Large intestine (tissue), 3 donors: ENCODE results near the gene PON3. TPM values are rescaled to one million over a fixed set of nuclear protein-coding genes. Genes with fewer than 3 reads are reported as not detected.

ENCODE experiments used
- DNase-seq, 2 donors: peaks; one replicate each; pipeline versions ENCODE4 v3.0.0 to v3.0.0-alpha.2; 2013
- H3K27ac ChIP-seq: one replicate; pipeline ENCODE4 v1.5.1; 2013; ENCODE audit warnings: low read length
- H3K27me3 ChIP-seq: 2 replicates; pipeline ENCODE4 v1.6.1; 2013; ENCODE audit warnings: low read length; ENCODE audit not compliant: control insufficient read depth, insufficient read depth
- H3K36me3 ChIP-seq: 2 replicates; pipeline ENCODE4 v1.6.1; 2013; ENCODE audit warnings: low read length; ENCODE audit not compliant: control insufficient read depth, insufficient read depth
- H3K4me1 ChIP-seq: one replicate; pipeline ENCODE4 v1.6.1; 2013; ENCODE audit warnings: low read length; ENCODE audit not compliant: control insufficient read depth, insufficient read depth
- H3K4me3 ChIP-seq: one replicate; pipeline ENCODE4 v1.5.1; 2013; ENCODE audit warnings: low read length
- H3K9me3 ChIP-seq: one replicate; pipeline ENCODE4 v1.6.1; 2013; ENCODE audit warnings: mild to moderate bottlenecking, low read depth, low read length, moderate library complexity; ENCODE audit not compliant: control insufficient read depth
- WGBS: methylation state at CpG from one replicate; pipeline ENCODE4 v1.1.5; 2013; ENCODE audit warnings: low lambda C conversion rate; ENCODE audit not compliant: insufficient coverage; 5-methylcytosine and 5-hydroxymethylcytosine counted together
- polyA plus RNA-seq: library from polyadenylated mRNA; unstranded; fragments of 120-200 nt; gene quantifications from one replicate; pipeline ENCODE4 v1.2.1, GENCODE V29; 2013

The PON3 gene
- polyA plus RNA-seq, 1 donor, result 10.6 TPM

GRCh38 chr7:95412075-95412474 lies 15.9 kb upstream of the PON3 start:
- no peak overlapping the region for H3K27ac ChIP-seq
- H3K4me3 ChIP-seq, result no peak overlapping the region
- H3K27me3 ChIP-seq, result no peaks in the 10 kb centered on the region
- no peaks in the 10 kb centered on the region for H3K4me1 ChIP-seq
- 93% methylated on average over 2 of the region's 4 CpGs for WGBS
- no peak for DNase-seq
- peaks cover 42% of the 10 kb centered on the region for H3K36me3 ChIP-seq
- H3K9me3 ChIP-seq, result no peaks in the 10 kb centered on the region

DNA sequence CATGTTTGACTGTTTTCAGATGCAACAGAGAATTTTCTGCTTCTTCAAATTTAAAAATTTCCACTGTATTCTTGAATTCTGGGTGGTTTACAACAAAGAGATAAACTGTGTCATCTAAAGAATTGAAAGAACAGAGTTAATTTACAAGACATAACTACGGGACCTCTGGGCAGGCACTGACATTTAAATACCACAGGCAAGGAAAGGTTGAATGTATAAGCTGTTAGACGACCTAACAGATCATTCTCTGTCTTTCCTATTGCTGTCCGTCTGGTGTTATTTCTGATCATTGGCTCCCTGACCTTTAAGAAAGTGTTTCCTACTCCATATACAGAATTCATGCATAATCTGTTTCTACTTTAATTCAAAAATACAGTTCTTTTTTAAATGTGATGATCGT lies 15.5 kb upstream of the PON3 start:
- 81% methylated on average over 3 of the region's 4 CpGs for WGBS
- Histone ChIP-seq H3K36me3 (peaks cover 41% of the 10 kb centered on the region), H3K27me3 (no peaks in the 10 kb centered on the region), H3K9me3 (no peaks in the 10 kb centered on the region), H3K27ac (no peak overlapping the region), H3K4me1 (no peaks in the 10 kb centered on the region), H3K4me3 (no peak overlapping the region)
- DNase-seq, result no peak

DNA sequence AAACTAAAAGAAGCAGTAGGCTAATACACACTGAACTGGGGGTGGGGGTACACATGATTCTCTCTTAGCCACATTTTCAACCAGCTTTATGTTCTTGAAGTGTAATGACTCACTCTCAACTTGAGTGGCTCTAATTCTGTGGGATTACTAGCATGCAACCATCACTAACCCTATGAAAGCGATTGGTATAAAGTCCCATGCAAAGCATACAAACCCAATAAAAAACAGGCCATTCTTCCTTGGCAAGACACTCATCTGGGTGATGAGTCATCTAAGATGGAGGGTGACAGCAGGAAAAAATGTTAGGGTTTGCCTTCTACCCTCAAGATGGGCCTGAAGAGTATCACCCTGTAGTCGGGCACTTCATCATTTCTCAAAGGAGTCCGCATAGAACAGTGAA lies 14.9 kb upstream of the PON3 start:
- DNase-seq, result no peak
- no CpG with 5 or more reads among the region's 3 CpGs for WGBS
- peaks cover 42% of the 10 kb centered on the region for H3K36me3 ChIP-seq

GRCh38 chr7:95407751-95408150 lies 11.6 kb upstream of the PON3 start:
- H3K4me1 ChIP-seq, result no peaks in the 10 kb centered on the region
- H3K9me3 ChIP-seq, result no peaks in the 10 kb centered on the region
- no peaks in the 10 kb centered on the region for H3K27me3 ChIP-seq
- no peak overlapping the region for H3K27ac ChIP-seq
- 40% methylated on average over 1 of the region's 2 CpGs for WGBS
- H3K36me3 ChIP-seq, result peaks cover 47% of the 10 kb centered on the region
- peak in 1 of 2 donors; percentile 36 for DNase-seq
- no peak overlapping the region for H3K4me3 ChIP-seq

More for the DNA sequence above, 14.9 kb upstream of the PON3 start:
- H3K4me1 ChIP-seq, result no peaks in the 10 kb centered on the region
- H3K27ac ChIP-seq, result no peak overlapping the region
- H3K4me3 ChIP-seq, result no peak overlapping the region
- no peaks in the 10 kb centered on the region for H3K27me3 ChIP-seq
- H3K9me3 ChIP-seq, result no peaks in the 10 kb centered on the region

DNA sequence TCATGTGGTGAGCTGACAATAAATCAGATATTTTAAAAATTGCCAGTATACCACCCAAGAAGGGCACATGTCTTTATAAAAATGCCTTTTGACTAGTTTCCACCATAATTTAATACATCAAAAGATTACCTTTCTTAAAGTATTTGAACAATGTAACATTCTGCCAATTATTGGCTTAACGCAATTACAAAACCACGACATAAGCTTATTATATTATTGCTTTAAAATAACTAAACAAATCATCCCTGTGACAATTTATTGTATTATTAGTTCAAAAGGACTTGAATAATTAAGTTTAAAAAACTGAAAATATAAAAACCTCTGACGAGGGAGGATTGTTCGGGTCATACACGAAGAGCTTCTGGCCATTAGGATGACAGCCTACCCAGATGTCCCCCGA lies 9.6 kb upstream of the PON3 start:
- no peaks in the 10 kb centered on the region for H3K9me3 ChIP-seq
- H3K36me3 ChIP-seq, result peaks cover 33% of the 10 kb centered on the region
- no peak overlapping the region for H3K4me3 ChIP-seq
- no peaks in the 10 kb centered on the region for H3K27me3 ChIP-seq
- no peak overlapping the region for H3K27ac ChIP-seq
- no peaks in the 10 kb centered on the region for H3K4me1 ChIP-seq
- WGBS, result 97% methylated on average over 5 of the region's 6 CpGs
- no peak for DNase-seq

GRCh38 chr7:95405208-95405607 lies 9.0 kb upstream of the PON3 start:
- H3K9me3 ChIP-seq, result no peaks in the 10 kb centered on the region
- no CpG with 5 or more reads among the region's 3 CpGs for WGBS
- no peak for DNase-seq
- no peaks in the 10 kb centered on the region for H3K27me3 ChIP-seq
- H3K36me3 ChIP-seq, result peaks cover 29% of the 10 kb centered on the region
- H3K4me3 ChIP-seq, result no peak overlapping the region
- H3K4me1 ChIP-seq, result no peaks in the 10 kb centered on the region
- no peak overlapping the region for H3K27ac ChIP-seq

GRCh38 chr7:95404316-95404865 lies 8.2 kb upstream of the PON3 start:
- no peaks in the 10 kb centered on the region for H3K9me3 ChIP-seq
- WGBS, result no CpG with 5 or more reads among the region's 4 CpGs
- H3K4me1 ChIP-seq, result no peaks in the 10 kb centered on the region
- no peak overlapping the region for H3K27ac ChIP-seq
- no peak overlapping the region for H3K4me3 ChIP-seq
- no peaks in the 10 kb centered on the region for H3K27me3 ChIP-seq
- peaks cover 23% of the 10 kb centered on the region for H3K36me3 ChIP-seq
- DNase-seq, result no peak

DNA sequence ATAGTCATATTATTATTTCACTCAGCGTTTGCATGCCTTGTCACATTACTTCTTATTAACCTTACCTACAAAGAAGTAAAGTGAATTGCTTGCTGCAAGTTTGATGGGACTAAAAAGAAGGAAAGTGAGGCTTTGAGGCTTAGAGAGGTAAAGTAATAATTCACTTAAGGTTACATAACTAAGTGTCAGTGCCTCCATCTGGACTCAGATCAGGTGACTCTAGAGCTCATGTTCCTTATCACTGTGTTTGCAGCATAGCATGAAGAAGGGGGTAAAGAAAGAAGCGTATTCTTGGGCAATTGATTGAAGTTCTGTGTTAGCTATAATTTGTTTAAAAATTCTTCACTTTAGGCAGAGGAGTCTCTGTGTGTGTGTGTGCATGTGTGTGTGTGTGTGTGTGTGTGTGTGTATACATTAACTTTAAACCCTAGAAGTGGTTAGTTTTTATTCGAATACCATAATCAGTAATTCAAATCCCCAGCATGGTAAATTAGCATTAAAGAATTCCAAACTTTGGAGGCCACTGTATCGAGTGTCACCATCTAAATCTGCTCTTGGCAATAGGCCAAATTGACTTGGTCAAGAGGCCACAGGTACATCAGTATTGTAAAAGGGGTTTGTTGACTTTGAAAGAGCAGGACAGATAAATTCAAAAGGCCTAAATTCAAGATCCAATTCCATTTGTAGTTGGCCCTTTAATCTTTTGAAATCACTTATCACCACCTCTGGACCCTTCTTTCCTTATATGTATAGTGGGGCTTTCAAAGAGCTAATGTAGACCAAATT lies 2.2 kb upstream of the PON3 start:
- no peaks in the 10 kb centered on the region for H3K27me3 ChIP-seq
- H3K9me3 ChIP-seq, result no peaks in the 10 kb centered on the region
- peak; percentile 67 to 79 for DNase-seq
- peak overlapping the region; percentile 55 for H3K4me3 ChIP-seq
- no peaks in the 10 kb centered on the region for H3K4me1 ChIP-seq
- H3K36me3 ChIP-seq, result peaks cover 3% of the 10 kb centered on the region
- 100% methylated on average over 1 of the region's 4 CpGs for WGBS
- no peak overlapping the region for H3K27ac ChIP-seq

DNA sequence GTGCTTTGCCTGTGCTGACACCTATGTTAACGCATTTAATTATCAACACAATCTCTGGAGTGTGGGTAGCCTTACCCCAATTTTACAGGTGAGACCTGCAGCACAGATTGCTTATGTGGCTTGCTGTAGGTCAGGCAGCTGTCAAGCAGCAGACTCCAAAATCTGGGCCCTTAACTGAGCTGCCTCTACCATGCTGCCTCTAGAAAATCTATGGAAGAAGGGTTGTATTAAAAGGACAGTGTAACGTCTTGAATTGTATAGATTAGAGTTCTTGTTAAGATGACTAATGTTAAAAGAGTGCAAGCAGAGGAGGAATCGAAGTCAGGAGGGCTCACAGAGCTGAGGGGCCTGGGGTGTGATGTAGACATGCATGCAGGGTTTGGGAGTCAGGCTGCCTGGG lies 1.2 kb upstream of the PON3 start:
- peak in 1 of 2 donors; percentile 36 for DNase-seq
- H3K4me3 ChIP-seq, result peak overlapping the region; percentile 55
- 50% methylated on average over 1 of the region's 3 CpGs for WGBS

DNA sequence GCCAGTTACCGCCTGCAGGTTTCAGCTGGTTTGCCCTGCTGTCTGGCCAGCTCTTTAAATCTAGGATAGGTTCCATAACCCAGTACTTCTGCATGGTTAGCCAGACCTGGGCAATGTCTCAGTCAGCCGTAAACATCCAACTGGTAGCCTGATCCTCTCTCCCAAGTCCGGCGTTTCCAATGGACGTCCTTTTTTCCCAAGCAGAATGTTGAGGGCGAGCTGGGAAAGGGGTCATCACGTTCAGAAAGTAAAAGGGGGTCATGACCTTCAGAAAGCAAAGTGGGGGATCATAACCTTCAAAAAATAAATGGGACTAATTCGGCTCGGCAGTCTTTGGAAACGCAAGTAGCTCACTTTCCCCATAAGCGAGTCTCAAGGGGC lies 430 bp downstream of the PON3 start:
- no peaks in the 10 kb centered on the region for H3K4me1 ChIP-seq
- H3K36me3 ChIP-seq, result no peaks in the 10 kb centered on the region
- H3K27me3 ChIP-seq, result no peaks in the 10 kb centered on the region
- DNase-seq, result no peak
- WGBS, result no CpG with 5 or more reads among the region's 11 CpGs
- H3K9me3 ChIP-seq, result no peaks in the 10 kb centered on the region
- H3K4me3 ChIP-seq, result peak overlapping the region; percentile 55
- no peak overlapping the region for H3K27ac ChIP-seq

More for the DNA sequence above, 1.2 kb upstream of the PON3 start:
- Histone ChIP-seq H3K27ac (no peak overlapping the region), H3K36me3 (no peaks in the 10 kb centered on the region), H3K9me3 (no peaks in the 10 kb centered on the region), H3K4me1 (no peaks in the 10 kb centered on the region), H3K27me3 (no peaks in the 10 kb centered on the region)

- H3K9me3 ChIP-seq, result no peaks in the 10 kb centered on the region
- no peaks in the 10 kb centered on the region for H3K27me3 ChIP-seq
- no peak overlapping the region for H3K27ac ChIP-seq
- WGBS, result no CpG with 5 or more reads among the region's 3 CpGs
- H3K4me3 ChIP-seq, result no peak overlapping the region
- H3K4me1 ChIP-seq, result no peaks in the 10 kb centered on the region
- DNase-seq, result no peak
- no peaks in the 10 kb centered on the region for H3K36me3 ChIP-seq
These were observed 1.8 kb downstream of the PON3 start for GRCh38 chr7:95394370-95394769.
